SK-N-SH (cell line): ENCODE measurements around the gene SDSL.

ENCODE experiments used
- EP300 ChIP-seq, 2 experiments: IDR thresholded peaks; 2 replicates each; pipeline versions ENCODE4 v1.4.0 to v1.6.1; 2012; ENCODE audit warnings: borderline replicate concordance in 1 of 2, low read depth in 1 of 2, low read length in 1 of 2
- FOXJ3 ChIP-seq: sonication (generic); formaldehyde crosslinking; IDR thresholded peaks from 2 replicates; pipeline ENCODE4 v1.5.1; 2020; ENCODE audit warnings: mild to moderate bottlenecking, missing genetic modification reagents
- TEAD4 ChIP-seq: IDR thresholded peaks from 2 replicates; pipeline ENCODE4 v1.4.0; 2012; ENCODE audit warnings: mild to moderate bottlenecking, borderline replicate concordance; ENCODE audit not compliant: insufficient read depth
- TF ChIP-seq, protein P1 (sequence below): fragments of 200-600 bp; sonication (generic); IDR thresholded peaks from 2 replicates; pipeline ENCODE4 v1.6.1; 2017; ENCODE audit warnings: antibody characterized with exemption, mild to moderate bottlenecking, moderate library complexity

DNA sequence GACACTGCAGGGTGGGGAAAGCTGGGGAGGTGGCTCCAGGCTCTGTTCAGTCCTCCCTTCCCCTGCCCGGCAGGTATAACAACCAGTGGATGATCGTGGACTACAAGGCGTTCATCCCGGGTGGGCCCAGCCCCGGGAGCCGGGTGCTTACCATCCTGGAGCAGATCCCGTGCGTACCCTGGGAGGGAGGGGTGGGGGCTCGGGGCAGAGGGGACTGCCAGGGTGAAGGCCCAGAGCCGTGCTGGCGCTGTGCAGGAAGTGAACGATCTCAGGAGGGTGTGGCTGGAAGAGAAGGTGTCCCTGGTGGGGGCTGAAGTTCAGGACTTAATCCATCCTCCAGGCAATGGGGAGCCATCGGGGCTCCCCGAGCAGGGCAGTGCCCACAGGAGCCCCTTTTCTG lies 37.4 kb upstream of the SDSL start:
- TF ChIP-seq, protein P1, sequence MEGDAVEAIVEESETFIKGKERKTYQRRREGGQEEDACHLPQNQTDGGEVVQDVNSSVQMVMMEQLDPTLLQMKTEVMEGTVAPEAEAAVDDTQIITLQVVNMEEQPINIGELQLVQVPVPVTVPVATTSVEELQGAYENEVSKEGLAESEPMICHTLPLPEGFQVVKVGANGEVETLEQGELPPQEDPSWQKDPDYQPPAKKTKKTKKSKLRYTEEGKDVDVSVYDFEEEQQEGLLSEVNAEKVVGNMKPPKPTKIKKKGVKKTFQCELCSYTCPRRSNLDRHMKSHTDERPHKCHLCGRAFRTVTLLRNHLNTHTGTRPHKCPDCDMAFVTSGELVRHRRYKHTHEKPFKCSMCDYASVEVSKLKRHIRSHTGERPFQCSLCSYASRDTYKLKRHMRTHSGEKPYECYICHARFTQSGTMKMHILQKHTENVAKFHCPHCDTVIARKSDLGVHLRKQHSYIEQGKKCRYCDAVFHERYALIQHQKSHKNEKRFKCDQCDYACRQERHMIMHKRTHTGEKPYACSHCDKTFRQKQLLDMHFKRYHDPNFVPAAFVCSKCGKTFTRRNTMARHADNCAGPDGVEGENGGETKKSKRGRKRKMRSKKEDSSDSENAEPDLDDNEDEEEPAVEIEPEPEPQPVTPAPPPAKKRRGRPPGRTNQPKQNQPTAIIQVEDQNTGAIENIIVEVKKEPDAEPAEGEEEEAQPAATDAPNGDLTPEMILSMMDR = no peak
- TF ChIP-seq TEAD4 (no peak), EP300 (IDR thresholded peaks at IDR 0.05; ENCODE audit: borderline replicate concordance in 1 of 2, low read depth in 1 of 2, low read length in 1 of 2) (no peak), FOXJ3 (CRISPR knock-in tag) (no peak)
